HFF-Myc (cell line): Measurements from ENCODE around the gene TNKS2.
"Not testable (repeated sequence)": the region's sequence is repeated elsewhere in the genome, so short reads cannot be mapped to it uniquely, and the experiment has no call there.

ENCODE experiments used
- DNase-seq: peaks from one replicate; pipeline ENCODE4 v3.0.0-alpha.2; 2011; ENCODE audit warnings: low read depth; ENCODE audit errors: extremely low read depth
- H3K4me3 ChIP-seq: replicated peaks from 2 replicates; pipeline ENCODE4 v1.5.1; 2011; ENCODE audit warnings: low read depth, mild to moderate bottlenecking, control low read depth, low read length
- TF ChIP-seq, protein P1 (sequence below): IDR thresholded peaks from 2 replicates; pipeline ENCODE4 v1.5.1; 2012; ENCODE audit warnings: mild to moderate bottlenecking, low read depth, low read length, control low read depth; ENCODE audit errors: missing control alignments

TNKS2 gene

DNA sequence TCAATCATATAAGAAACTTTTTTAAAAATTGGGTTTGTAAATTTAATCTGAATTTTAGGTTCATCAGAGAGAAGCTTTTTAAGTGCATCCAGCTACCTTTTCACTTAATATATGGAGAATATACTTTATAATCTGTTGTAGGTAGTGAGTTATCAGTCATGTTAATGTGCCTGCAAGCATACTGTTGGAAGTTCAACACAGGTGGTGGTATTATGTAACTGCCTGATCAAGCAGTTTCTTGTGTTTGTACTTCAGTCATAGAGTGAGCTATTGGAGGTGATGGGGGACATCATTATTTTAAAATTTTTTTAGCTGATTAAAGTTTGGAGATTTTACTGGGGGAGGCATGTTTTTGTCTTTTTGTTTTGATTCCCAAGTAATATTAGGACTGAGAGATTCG is 2.5 kb downstream of the TNKS2 start:
- no peak for DNase-seq
- H3K4me3 ChIP-seq = peak overlapping the region; percentile 93
- TF ChIP-seq, protein P1, sequence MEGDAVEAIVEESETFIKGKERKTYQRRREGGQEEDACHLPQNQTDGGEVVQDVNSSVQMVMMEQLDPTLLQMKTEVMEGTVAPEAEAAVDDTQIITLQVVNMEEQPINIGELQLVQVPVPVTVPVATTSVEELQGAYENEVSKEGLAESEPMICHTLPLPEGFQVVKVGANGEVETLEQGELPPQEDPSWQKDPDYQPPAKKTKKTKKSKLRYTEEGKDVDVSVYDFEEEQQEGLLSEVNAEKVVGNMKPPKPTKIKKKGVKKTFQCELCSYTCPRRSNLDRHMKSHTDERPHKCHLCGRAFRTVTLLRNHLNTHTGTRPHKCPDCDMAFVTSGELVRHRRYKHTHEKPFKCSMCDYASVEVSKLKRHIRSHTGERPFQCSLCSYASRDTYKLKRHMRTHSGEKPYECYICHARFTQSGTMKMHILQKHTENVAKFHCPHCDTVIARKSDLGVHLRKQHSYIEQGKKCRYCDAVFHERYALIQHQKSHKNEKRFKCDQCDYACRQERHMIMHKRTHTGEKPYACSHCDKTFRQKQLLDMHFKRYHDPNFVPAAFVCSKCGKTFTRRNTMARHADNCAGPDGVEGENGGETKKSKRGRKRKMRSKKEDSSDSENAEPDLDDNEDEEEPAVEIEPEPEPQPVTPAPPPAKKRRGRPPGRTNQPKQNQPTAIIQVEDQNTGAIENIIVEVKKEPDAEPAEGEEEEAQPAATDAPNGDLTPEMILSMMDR = no peak

DNA sequence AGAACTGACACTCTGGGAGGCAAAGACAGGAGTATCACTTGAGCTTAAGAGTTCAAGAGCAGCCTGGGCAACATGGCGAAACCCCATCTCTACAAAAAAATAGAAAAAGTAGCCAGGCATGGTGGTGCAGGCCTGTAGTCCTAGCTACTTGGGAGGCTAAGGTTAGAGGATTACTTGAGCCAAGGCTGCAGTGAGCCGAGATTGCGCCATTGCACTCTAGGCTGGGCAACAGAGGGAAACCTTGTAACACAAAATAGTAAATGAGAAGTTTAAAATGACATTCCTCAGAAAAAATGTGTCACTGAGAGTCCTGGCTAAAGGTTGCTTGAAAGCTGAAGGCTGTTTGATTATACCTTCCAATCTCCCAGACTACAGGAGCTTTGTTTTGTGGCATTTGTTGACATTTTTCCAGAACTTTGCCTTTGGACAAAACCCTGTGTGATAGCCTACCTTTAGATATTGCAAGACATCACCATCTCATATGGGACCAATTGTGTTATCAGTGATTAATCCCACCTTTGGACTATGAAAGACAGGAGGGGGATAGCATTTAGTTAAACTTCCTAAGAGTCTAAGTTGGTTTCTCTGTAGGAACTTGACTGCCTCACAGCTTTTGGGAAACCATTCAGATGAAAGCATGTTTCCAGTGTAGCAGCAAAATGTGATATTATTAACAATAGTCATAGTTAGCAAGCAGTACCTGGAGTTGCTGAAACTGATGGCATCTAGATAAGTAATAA is 5.3 kb downstream of the TNKS2 start:
- H3K4me3 ChIP-seq = no peak overlapping the region
- DNase-seq = no peak
- TF ChIP-seq, protein P1 = no peak

DNA sequence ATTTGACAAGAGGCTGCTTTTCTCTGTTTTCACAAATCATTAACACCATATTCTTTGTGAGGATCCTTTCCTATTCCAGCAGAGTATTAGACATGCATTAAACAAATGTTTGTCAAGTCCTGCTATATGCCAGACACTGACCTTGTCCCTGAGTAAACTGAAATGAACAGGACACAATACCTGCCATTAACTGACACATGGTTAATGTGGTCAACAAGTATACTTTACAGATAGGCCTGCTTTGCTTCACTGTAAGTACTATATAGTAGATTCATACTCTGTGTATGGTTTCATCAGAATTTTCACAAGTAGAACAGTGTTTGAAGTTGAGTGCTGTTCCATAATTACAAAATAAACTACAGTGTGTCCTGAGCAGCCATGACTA is 5.9 kb downstream of the TNKS2 start:
- H3K4me3 ChIP-seq = no peak overlapping the region
- DNase-seq = no peak
- TF ChIP-seq, protein P1 = no peak

DNA sequence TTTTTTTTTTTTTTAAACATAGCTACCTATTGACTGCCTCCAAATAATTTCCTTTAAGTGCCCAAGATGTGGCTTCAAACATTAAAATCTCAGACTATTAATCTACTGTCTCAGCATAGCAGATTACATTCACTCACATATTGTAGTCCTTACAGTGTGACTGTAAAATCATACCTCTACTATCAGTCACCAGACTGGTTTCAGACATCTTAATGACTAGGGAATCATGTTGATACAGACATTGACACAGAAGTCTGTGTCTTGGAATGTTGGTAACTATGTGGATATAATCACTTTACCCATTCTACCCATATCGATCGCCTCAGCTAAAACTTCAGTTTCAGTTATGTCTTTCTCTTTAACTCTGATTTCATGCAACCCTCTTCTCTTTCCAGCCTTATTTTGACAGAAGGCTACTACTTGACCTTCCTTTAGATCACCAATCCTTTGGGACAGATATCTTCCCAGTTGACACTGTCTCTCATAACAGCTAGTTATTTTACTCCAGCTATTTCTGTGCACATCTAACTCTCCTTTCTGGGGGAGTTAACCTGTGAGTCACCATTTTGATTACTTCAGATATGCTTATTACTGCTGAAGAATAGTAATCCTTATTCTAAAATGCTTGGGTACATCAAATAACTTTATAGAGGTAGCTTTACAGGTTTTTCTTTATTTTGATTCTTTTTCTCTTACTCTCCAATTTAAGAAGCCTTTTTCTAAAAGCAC is 7.0 kb downstream of the TNKS2 start:
- TF ChIP-seq, protein P1 = no peak
- no peak for DNase-seq
- no peak overlapping the region for H3K4me3 ChIP-seq

DNA sequence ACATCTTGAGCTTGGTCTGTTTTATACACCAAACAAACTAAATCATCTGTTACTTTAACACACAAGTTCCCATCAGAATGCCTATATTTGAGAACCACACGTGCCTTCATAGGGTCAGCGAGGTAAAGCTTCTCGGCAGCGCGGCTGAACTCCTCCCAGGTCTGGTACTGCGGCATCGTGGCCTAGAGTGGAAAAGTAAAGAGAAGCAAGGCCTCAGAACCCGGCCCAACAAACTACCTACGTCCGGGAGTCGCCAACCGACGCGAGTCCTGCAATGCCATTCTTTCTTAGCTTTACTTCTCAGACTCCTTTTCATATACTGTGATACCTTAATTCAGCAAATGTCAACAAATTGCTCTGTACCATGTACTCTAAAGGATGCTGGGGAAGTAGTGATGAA is 9.0 kb downstream of the TNKS2 start:
- not testable (repeated sequence) for H3K4me3 ChIP-seq, DNase-seq

DNA sequence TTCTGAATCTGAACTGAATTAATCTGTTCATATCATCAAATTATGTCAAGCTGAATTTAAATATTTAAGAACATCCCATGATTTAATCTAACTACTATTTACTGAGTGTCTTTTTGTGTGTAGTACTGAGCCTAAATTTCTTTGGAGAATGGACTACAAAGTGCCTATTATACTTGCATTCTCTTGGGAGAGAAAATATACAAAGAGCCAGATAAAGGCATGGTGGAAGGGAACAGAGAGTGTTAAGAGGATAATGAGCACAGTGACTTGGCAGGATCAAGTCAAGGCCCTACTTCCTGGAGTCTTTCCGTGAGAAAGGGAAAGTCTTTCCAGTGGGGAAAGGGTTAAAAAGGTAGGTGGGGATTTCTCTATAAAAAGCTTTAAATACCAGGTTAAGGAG is 15.0 kb downstream of the TNKS2 start:
- H3K4me3 ChIP-seq = no peak overlapping the region
- DNase-seq = no peak
- TF ChIP-seq, protein P1 = no peak

DNA sequence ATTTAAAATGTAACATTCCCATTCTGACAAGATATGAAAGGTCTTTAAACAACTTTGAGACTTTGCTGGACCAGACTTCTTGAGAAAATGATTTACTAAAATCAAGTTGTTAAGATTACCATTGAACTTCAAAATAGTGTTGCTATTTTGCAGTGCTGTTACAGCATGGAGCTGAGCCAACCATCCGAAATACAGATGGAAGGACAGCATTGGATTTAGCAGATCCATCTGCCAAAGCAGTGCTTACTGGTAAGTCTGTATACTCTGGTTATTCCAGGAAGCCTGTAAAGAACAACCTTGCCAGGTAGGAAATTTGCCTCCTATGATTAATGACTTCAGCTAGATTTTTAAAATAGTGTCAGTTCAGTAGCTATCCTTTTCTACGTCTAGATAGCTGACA is 18.8 kb downstream of the TNKS2 start:
- no peak for DNase-seq
- TF ChIP-seq, protein P1 = no peak
- no peak overlapping the region for H3K4me3 ChIP-seq
